ENCODE data around the gene SMG7. TPM values are rescaled to one million over a fixed set of nuclear protein-coding genes. Genes with fewer than 3 reads are reported as not detected.

The SMG7 gene
- total and polyA plus RNA-seq, 2 donors (not counting 3 experiments of a cell fraction or from before 2014, with no cell fraction given) = 25.4 to 47.1 TPM

DNA sequence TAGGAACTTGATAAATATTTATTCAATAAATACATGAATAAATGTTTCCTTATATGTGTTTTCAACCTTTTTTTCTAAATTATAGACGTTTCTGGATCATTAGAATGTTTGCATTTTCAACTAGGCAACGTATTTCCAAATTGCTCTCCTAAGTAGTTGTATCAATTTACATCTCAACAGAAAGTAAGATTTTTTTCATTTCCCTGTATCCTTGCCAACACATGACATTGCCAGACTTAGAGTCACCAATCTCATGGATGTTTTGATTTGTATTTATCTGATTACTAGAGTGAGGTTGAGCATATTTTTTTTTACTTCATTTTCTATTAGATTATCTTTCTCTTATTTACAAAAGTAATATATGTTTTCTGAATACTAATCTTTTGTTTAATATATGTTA is 22.2 kb upstream of the SMG7 start:
- Histone ChIP-seq H3K27me3 (ENCODE audit: control insufficient read depth in 2 of 2, insufficient read depth in 2 of 2, low read length in 2 of 2) (no peaks in the 10 kb centered on the region), H3K4me3 (replicated peaks in 1 of 3; ENCODE audit: insufficient read depth in 1 of 3, low read depth in 1 of 3, low read length in 3 of 3) (no peak overlapping the region), H3K9ac (replicated peaks; ENCODE audit: extremely low read depth, insufficient read depth, low read length) (no peak overlapping the region), H2AFZ (ENCODE audit: low read depth, low read length) (no peak overlapping the region), H3K4me1 (ENCODE audit: control insufficient read depth, extremely low read depth, insufficient read depth, low read length) (peaks cover under 1% of the 10 kb centered on the region), H3K4me2 (ENCODE audit: insufficient read depth, low read length) (no peak overlapping the region), H3K9me1 (replicated peaks; ENCODE audit: control insufficient read depth, extremely low read depth, insufficient read depth, low read length) (no peaks in the 10 kb centered on the region), H3K27ac (ENCODE audit: insufficient read depth, low read depth, low read length) (no peak overlapping the region), H3K79me2 (ENCODE audit: control insufficient read depth, insufficient read depth, low read length) (no peaks in the 10 kb centered on the region), H4K20me1 (replicated peaks; ENCODE audit: control insufficient read depth, extremely low read depth, insufficient read depth, low read length) (no peaks in the 10 kb centered on the region), H3K36me3 (ENCODE audit: control insufficient read depth in 2 of 2, extremely low read depth in 1 of 2, insufficient read depth in 2 of 2, low read length in 2 of 2) (no peaks in the 10 kb centered on the region), H3K9me3 (replicated peaks; ENCODE audit: control insufficient read depth, insufficient read depth, low read length) (no peaks in the 10 kb centered on the region)
- dilution Hi-C loops (cut with MboI; ENCODE audit: extremely low pct_ligation_motif_present, low sequenced_read_pairs) = no loop called here
- ChIA-PET POLR2A (no interaction called here), CTCF (no interaction called here)
- no peak for DNase-seq (ENCODE audit: low read depth, low spot score)
- BruUV-seq (replicated peaks) = no TSS peak
- FAIRE-seq = no peak
- TF ChIP-seq, protein P1, sequence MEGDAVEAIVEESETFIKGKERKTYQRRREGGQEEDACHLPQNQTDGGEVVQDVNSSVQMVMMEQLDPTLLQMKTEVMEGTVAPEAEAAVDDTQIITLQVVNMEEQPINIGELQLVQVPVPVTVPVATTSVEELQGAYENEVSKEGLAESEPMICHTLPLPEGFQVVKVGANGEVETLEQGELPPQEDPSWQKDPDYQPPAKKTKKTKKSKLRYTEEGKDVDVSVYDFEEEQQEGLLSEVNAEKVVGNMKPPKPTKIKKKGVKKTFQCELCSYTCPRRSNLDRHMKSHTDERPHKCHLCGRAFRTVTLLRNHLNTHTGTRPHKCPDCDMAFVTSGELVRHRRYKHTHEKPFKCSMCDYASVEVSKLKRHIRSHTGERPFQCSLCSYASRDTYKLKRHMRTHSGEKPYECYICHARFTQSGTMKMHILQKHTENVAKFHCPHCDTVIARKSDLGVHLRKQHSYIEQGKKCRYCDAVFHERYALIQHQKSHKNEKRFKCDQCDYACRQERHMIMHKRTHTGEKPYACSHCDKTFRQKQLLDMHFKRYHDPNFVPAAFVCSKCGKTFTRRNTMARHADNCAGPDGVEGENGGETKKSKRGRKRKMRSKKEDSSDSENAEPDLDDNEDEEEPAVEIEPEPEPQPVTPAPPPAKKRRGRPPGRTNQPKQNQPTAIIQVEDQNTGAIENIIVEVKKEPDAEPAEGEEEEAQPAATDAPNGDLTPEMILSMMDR (IDR thresholded peaks at IDR 0.05; ENCODE audit: extremely low read depth in 1 of 2, insufficient read depth in 1 of 2, low read depth in 1 of 2, low read length in 2 of 2) = no peak
- TF ChIP-seq GATA2 (IDR thresholded peaks at IDR 0.05; ENCODE audit: insufficient read depth, insufficient read length, low read depth, low read length) (no peak), POLR2A (IDR thresholded peaks at IDR 0.05; ENCODE audit: low read depth, low read length) (no peak), MYC (IDR thresholded peaks at IDR 0.05; ENCODE audit: low read depth, low read length) (no peak), POLR2AphosphoS5 (IDR thresholded peaks at IDR 0.05; ENCODE audit: insufficient read depth, low read depth, low read length) (no peak), EZH2 (IDR thresholded peaks at IDR 0.05; ENCODE audit: borderline replicate concordance, low read depth, low read length, severe bottlenecking) (no peak), FOS (IDR thresholded peaks at IDR 0.05; ENCODE audit: borderline replicate concordance, insufficient read depth, low read length) (no peak), JUN (IDR thresholded peaks at IDR 0.05; ENCODE audit: borderline replicate concordance, insufficient read depth, insufficient read length, low read depth) (no peak)
- TF ChIP-seq, protein P2, sequence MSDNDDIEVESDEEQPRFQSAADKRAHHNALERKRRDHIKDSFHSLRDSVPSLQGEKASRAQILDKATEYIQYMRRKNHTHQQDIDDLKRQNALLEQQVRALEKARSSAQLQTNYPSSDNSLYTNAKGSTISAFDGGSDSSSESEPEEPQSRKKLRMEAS (IDR thresholded peaks at IDR 0.05; ENCODE audit: insufficient read depth, insufficient read length) = no peak
- intact Hi-C loops (cut with micrococcal nuclease) = no loop called here
